Kasumi-1 (cell line): Measurements from ENCODE around the gene LPP.
"Not testable (repeated sequence)": the region's sequence is repeated elsewhere in the genome, so short reads cannot be mapped to it uniquely, and the experiment has no call there.

Experiments used
- DNase-seq, 2 experiments: peaks; one replicate each; lab custom pipeline; 2025; lab: John Stamatoyannopoulos, UW

The LPP gene

DNA sequence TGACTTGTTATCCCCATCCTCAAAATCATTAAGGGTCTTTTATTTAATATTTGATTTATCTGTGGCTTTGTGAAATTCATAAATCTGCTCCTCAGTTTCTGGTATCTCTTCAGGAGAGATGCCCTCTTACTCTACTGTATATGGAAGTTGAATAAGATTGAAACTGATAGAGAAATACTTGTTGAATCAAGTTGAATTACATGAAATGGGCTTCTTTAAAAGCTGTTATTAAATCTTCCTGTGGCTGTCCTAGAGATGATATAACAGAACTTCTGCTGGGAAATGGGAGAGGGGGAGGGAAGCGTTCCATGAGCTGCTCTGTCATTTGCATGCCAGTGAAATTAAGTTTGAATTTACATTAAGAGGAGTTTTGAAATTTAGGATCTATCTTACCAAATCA is 523.4 kb downstream of the LPP start:
- DNase-seq = no peak

DNA sequence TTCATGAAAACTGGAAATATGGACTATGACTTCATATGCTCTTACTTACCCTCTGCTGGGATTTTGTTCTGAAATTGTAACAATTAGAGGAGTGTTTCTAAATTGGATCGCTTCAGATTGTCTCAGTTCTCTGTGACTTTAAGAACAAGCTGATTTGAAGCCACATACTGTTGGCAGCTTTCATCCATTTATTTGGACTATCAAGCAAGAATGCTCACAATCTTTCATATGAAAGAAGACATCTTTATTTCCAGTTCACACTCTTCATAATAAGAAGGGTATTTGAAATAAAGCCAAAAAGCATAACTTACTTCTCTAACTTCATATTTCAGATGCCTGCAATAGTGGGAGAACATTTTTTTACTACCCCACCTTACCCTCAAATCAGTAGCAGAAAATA is 526.2 kb downstream of the LPP start:
- no peak for DNase-seq

DNA sequence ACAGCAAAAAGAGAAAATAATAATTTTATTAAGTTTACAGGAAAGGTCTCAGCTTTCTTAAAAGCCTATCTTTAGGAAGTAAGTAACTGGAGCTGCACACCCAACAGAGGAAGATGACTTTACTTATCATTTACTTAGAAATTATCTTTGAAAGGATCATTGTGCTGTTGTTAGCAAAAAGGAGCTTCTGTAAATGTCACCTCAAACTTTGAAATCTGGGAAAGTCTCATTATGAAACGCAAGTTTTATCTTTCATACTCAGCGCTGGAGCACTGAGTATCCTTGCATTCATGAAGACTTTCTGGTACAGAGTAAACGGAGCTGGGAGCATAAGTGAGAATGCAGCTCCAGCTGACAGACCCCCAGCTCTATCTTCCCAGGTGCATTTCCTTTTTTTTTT is 526.6 kb downstream of the LPP start:
- DNase-seq = no peak

DNA sequence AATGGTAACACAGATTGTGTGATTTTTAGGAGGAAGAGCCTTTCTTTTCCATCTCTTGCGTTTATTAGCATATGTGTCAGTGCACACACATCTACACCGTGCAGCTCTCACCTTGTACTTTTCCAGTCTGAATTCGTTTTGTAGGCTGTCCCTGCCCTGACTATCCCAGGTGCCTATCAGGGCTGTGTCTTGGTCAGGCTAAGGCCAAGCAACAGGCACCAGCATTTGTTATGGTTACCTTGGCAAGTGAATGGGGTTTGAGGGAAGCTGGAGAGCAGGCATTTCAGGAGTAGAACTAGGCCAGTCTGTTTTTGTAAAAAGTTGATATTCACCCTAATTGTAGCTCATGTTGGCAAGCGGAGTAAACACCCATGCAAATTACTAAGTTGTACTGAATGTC is 528.4 kb downstream of the LPP start:
- DNase-seq = no peak

DNA sequence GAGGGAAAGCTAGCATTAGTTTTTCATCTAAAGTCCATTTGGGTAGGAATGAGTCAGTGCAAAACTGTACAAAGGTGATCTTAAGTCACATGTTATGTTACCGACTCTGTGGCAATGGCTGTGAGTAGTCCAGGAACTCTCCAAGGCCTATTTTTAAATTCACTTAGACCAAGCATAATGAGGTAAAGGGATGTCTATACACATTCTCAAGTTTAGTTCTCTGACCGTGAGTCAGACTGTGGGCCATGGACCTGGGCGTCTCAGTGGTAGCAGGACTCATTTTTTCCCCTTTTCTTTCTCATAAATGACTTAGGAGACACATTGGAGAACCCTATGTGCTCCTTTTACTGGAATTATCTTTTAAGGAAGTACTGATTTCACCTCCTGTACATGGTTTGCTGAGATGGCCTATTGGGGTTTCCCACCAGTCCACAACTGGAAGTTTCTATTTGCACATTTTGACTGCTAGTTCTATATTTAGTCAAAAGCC is 529.1 kb downstream of the LPP start:
- no peak for DNase-seq

DNA sequence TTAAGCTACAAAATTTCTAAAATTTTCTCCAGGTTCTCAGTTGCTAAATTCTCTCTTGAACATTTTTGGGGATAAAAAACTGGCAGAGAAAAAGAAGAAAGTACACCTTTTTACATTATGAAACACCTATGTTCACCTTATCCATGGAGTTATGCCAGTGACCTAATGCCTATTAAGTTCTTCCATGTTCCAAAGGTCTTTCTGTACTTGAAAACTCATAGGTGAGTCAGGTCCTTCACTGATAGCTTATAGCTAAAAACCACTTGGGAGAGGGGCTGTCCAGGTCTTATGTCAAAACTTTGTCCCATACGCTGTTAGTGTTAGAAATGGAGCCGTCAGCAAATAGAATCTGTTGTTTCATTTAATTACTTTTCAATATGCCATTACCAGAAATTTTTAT is 530.3 kb downstream of the LPP start:
- DNase-seq = no peak

DNA sequence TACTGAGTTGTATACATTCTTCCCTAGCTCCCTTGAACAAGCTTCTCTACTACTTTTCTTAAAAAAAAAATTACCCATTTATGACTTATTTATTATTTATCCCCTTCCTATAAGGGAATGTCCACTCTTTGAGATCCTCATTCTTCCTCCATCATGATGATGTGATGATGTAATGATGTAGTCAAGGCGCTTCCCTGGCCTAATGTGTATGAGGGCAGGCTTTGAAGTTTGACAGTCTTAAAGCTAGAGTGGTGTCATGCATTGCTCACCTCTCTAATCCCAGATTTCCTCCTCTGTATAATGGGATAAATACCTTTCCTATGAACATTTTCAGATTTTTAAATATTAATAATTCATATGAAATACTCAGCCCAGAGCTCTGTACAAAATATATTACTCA is 531.8 kb downstream of the LPP start:
- no peak for DNase-seq

DNA sequence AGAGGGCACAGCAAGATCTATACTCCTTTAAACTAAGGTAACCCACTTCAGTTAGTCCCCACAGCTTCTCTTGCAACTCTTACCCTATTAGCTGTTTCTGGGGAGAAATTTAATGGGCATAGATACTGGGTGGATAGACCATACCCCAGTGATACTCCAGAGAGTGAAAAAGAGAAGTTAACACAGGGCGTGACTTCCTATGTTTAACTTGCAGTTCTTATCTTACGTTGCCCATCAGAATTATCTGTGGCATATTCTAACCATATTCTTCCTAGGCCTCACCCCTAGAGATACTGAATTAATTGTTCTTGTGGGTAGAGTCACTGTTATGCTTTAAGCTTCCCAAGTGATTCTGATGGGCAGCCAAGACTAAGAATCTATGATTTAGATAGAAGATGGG is 532.4 kb downstream of the LPP start:
- DNase-seq = peak; percentile 50 to 53

DNA sequence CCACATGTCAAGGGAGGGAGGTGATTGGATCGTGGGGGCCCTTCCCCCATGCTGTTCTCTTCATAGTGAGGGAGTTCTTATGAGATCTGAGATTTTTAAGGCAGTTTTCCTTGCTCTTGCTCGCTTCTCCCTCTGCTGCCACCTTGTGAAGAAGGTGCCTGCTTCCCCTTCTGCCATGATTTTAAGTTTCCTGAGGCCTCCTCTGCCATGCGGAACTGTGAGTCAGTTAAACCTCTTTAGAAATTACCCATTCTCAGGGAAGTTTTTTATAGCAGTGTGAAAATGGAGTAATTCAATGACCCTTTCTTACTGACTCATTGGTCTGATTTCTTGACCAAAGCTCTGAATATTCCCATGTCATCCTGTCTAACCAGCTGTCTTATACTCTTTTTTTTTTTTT is 533.4 kb downstream of the LPP start:
- DNase-seq = no peak

DNA sequence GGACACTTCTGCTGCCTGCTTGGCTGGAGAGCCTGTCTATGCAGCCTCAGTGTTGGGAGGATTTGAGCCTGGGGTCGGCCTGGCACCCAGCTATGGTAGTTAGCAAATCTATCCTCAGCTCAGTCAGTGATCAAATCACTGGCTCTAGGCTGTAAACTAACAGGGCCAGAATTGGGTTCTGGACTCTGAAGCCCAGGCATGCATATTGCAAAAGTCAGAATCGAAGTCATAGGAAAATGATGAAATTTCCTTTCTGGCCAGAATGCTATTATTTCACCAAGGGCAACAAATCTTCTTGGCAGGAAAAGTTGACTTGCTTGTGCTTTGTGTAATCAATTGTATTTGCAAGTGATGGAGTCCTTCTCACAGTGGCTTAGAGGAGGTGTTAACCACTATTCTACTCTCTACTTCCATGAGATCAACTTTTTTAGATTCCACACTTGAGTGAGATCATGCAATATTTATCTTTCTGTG is 535.2 kb downstream of the LPP start:
- DNase-seq = no peak

DNA sequence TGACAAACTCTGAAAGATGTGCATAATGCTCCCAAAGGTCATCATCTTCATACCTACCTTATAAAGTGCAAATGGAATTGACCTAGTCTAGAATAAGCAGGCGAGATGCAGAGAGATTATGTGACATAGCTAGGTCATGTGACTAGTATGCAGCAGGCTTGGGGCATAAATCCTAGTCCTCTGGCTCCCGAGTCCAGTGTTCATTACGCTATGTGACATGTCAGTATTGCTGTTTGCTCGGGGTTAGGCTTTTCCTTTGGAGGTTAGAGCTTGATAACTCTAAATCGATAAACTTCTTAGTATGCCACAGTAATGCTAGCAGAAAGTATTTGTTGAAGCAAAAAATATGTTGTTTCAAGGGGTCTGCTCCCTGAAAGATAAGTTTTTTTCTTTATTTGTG is 536.1 kb downstream of the LPP start:
- no peak for DNase-seq

DNA sequence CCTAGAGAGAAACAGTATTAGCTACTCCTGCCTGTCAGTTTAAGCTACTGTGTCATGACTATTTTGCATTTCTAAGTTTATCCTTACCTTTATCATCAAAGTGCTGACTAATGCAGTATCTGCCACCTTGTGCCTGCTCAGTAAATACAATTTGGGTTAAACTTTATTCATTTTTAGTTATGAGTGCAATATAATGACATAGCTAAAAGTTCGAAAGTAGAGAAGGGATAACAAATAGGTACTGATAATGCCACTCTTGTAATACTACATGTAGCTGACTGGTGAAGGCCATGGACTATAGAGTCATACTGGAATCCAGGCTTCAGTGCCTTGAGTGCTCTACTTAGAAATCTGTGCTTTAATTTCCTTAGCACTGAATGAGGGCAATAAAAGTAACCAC is 537.0 kb downstream of the LPP start:
- no peak for DNase-seq

DNA sequence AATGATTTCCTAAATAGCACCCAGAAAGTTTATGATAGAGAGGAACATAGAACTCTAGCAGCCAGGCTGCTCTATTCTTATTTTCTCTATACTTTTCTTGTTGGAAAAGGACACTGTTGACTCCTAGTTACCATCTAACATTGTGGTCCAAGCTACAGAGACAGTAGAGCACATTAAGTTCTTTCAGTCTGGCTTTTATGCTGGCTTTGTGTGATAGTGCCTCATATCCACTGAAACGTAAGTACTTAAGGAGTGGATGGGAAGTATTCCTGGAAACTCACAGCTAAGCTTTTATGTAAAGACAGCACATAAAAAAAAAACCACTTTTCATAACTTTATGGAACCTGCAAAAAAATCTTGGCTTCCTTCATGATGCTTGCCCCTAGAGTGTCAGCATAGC is 537.7 kb downstream of the LPP start:
- DNase-seq = no peak

DNA sequence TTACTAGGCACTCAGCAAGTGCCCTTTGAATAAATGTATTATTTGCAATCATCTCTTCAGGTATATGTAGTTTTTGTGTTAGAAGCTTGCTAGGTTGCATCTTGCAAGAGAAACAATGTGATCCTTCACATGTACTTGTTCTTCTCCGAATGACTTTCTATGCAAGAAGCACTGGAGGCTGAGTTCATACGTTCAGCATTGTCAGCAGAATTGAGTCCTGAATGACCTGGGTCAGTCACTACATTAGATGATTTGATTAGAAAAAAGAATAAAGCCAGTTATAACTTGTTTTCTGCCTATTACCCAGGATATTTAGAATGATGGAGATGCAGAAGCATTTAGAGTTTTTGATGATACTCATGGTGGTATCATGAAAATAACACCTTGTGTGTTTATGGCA is 538.7 kb downstream of the LPP start:
- DNase-seq = no peak

DNA sequence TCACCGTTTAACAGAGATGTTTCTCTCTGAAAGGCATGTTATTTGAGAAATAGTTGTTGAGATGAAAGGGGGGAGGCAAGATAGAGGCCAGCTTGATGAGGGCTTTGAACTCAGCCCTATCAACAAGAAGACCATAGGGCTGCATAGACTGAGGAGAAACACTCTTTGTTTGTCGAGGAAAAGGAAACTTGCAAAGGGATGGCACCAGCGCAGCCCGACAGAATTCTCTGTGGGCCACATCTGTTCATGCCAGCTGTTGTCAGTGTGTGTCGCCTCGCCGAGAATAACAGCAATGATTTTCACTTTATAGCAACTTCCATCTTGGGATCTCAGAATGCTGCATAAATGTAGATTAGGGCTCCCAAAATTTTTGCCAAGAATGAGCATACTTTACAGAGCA is 539.5 kb downstream of the LPP start:
- no peak for DNase-seq

DNA sequence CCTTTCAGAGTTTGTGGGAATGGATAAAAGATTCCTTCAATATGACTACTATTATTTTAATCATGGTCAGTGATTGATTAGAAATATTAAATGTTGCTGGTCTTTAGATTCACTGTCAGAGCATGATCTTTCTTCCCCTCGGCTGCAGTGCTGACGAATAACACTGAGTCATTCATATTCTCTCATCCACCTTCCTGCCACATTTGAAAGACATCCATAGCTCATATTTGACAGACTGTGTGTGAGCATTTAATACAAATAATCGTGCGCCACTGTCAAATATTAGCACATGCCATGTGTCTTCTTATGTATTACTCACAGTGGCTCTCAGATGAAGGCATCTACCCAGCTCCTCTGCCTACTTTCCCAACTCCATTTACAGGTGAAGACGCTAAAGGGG is 541.3 kb downstream of the LPP start:
- no peak for DNase-seq

DNA sequence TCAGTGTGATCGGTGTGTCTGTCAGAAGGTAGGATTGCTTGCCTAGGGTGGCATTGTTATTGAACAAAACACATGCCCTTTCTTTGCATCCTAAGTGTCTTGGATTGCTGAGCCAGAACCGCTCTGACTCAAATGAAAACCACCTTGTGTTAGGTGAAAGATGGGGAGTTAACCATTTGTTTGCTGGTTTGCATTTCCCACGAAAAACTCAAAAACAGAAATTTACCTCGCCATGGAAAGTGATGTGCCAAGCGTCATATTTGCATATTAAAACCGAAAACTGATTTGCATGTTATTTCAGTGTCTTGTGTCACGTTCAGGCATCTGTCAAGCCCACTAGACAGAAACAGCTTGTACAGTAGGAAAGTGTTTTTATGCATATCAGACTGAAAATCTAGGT is 543.2 kb downstream of the LPP start:
- no peak for DNase-seq

DNA sequence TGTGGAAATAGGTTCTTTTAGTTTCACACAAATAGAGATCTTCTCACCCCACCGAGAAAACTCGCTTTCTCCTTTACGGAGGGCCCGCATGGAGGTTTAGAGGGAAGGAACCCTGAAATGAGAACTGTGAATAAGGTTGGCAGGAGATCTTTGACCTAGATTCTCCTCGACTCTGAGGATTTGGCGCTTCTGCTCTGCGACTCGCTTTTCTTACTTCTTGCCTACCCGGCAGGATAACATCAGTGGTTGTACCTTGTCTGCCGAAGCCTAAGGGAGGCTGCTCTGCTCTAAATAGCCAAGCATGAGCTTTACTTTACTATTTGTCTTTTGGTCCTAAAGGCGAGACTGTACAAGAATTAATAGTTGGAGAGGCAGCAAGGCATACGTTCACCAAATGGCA is 544.5 kb downstream of the LPP start:
- no peak for DNase-seq

DNA sequence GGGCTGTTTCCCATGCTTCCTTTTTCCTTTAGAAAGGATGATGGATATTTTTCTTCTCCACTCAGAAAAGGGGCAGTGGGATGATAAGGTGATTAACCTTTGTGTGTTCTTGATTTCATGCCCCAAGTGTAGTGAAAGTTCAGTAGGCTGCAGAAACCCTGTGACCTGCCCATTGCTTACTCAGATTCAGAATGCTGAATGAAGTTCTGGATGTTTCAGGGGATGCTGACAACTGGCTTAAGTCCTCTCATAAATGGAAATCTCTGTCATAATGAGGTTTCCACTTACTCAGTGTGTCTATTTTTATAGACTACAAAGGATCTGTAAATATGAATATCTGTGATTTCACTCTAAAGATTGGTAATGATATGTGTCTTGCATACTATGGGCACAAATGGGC is 546.5 kb downstream of the LPP start:
- no peak for DNase-seq

DNA sequence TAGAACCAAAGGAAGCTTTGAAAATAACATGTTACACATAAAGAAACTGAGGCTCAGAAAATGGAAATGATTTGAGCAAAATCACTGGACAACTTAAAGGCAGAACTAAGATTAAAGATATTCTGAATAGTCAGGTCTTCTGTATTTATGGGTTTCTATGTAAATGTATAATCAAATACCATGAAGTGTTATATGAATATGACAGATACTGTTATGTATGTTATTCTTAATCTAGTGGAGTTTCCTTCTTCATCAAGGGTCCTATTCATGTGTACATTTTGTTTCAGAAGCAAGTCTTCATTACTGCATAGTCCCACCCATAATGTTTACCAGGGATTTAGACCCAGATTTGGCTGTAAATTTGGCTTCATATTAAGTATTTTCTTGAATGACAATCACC is 547.0 kb downstream of the LPP start:
- no peak for DNase-seq

DNA sequence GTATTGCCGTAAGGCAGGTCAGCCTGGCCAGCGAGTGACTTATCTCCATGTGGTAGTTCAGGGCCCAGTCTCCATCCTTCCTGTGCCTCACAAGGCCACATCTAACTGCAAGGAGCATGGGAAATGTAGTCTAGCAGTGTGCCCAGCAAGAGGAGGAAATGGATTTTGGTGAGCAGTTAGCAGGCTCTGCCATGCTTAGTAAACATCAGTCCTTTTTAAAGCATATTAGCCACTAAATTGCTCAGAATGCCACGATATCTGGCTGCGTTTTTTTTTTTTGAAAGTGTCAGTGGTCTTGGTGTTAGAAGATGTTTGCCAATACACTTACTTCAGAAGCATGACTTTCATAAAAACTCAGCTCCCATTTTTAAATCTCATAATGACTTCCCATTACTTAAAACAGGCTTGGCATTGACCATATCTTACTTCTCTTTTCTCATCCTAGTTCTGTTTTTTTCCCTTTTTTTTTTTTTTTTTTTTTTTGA is 547.6 kb downstream of the LPP start:
- DNase-seq = peak; percentile 13 to 26

DNA sequence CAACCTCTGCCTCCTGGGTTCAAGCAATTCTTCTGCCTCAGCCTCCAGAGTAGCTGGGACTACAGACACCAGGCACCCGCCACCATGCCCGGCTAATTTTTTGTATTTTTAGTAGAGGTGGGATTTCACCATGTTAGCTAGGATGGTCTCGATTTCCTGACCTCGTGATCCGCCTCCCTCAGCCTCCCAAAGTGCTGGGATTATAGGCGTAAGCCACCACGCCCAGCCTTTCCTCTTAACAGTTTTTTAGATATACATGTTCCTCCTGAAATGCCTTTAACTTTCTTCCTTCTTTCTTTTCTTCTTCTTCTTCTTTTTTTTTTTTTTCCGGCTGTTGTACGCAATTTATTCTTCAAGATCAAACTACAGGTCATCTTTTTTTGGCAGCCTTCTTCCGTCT is 548.1 kb downstream of the LPP start:
- not testable (repeated sequence) for DNase-seq

DNA sequence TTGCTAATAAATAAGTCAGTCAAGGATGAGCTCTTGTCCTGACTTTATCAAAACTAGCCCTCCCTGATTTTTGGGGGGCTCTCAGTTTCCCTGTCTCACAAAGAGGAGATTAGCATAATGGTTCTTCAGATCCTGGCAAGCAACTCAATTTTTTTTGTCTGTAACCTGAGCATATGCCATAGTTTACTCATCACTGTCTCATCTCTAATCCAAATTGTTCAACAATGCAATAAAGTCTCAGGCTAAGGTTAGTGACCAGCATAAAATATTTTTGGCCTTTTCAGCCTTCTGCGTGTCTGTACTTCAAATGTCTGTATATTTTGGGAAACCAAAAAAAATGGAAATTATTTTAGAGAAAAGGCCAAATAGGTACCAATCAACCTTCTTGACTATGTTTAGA is 552.2 kb downstream of the LPP start:
- no peak for DNase-seq

DNA sequence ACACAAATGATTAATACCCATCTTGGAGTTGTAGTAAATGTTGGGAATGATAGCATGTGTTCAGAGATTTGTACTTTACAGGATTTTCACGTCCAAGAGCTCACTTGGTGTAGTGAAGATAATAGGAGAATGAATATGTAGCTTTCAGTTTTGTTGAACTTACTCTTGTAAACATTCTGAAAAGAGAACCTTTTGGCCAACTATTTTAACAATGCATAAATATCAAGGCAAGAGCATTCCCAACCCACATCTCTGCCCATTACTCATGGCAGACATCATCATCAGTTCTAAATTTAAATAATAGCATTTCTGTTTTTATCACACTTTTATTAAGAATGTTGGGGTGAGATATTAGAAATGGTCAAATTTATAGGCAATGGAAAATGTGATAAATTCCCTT is 552.6 kb downstream of the LPP start:
- DNase-seq = no peak
